ENCODE results near the gene KCNMA1.

DNA sequence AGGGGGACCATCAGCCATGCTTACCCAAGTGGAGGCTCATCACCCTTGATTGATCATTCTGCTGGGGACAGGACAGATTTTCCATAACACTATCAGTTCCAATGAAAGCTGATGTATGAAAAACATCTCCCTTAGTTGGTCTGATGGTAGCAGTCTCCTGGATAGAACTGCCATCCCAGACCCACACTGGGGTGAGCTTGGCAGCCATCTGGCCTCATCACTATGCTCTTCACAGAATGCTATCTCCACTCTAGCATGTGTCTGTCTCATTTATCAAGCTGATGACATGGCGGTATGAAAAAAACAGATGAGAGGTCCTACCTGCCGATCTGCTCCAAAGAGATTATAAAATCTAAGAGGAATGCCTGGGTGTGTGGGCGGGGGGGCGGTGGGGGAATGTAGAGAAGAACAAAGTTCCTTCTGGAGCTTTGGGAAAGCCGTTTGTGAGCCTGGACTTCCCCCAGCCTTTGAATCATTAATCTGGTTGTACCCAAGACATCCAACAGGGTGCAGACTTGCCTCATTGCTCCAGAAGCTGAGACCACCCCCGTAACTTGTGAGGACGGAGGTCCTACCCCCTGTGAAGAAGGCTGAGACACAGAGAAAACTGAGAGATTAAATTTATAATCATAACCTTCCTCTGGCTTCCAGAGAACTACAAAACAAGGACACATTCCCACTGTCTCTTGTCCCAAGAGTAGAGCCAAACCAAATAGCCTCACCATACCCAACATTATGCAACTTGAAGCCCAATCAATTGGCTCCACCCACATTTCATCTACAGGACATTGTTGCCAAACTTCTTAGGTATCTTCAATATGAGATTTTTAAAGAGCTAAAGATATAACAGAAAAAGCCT is 340.8 kb downstream of the KCNMA1 start:
- TF ChIP-seq, protein P1, sequence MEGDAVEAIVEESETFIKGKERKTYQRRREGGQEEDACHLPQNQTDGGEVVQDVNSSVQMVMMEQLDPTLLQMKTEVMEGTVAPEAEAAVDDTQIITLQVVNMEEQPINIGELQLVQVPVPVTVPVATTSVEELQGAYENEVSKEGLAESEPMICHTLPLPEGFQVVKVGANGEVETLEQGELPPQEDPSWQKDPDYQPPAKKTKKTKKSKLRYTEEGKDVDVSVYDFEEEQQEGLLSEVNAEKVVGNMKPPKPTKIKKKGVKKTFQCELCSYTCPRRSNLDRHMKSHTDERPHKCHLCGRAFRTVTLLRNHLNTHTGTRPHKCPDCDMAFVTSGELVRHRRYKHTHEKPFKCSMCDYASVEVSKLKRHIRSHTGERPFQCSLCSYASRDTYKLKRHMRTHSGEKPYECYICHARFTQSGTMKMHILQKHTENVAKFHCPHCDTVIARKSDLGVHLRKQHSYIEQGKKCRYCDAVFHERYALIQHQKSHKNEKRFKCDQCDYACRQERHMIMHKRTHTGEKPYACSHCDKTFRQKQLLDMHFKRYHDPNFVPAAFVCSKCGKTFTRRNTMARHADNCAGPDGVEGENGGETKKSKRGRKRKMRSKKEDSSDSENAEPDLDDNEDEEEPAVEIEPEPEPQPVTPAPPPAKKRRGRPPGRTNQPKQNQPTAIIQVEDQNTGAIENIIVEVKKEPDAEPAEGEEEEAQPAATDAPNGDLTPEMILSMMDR (IDR thresholded peaks at IDR 0.05): no peak
- TF ChIP-seq POLR2A (IDR thresholded peaks at IDR 0.05): no peak
- TF ChIP-seq POLR2AphosphoS5 (IDR thresholded peaks at IDR 0.05): no peak
- no peak for TF ChIP-seq EP300 (IDR thresholded peaks at IDR 0.05)
